HL-60 (cell line): ENCODE data around the gene SMCO4.

Experiments
- DNase-seq, 2 experiments: peaks; one replicate each; pipeline ENCODE4 v3.0.0-alpha.2; 2010 to 2020; ENCODE audit warnings: low read depth in 1 of 2, low spot score in 1 of 2
- H3K27ac ChIP-seq: fragments of 250-450 bp; sonication (Bioruptor Pico); replicated peaks from 2 replicates; pipeline ENCODE4 v1.5.1; 2020; ENCODE audit warnings: mild to moderate bottlenecking, moderate library complexity
- H3K27me3 ChIP-seq: fragments of 250-450 bp; sonication (Bioruptor Pico); 2 replicates; pipeline ENCODE4 v1.5.1; 2021; ENCODE audit warnings: mild to moderate bottlenecking, moderate library complexity; ENCODE audit not compliant: insufficient read depth, poor library complexity, severe bottlenecking
- H3K4me3 ChIP-seq: replicated peaks from 2 replicates; pipeline ENCODE4 v1.5.1; 2011; ENCODE audit warnings: mild to moderate bottlenecking, control low read depth, low read length; ENCODE audit not compliant: insufficient read depth
- CTCF ChIP-seq: IDR thresholded peaks from one replicate; pipeline ENCODE4 v1.5.1; 2011; ENCODE audit warnings: low read length, control low read depth, inconsistent platforms; ENCODE audit not compliant: insufficient read depth
- GABPA ChIP-seq: IDR thresholded peaks from 2 replicates; pipeline ENCODE4 v1.6.1; 2012; ENCODE audit warnings: low read depth
- POLR2AphosphoS5 ChIP-seq: IDR thresholded peaks from 2 replicates; pipeline ENCODE4 v1.6.1; 2012; ENCODE audit warnings: low read depth
- SPI1 ChIP-seq: IDR thresholded peaks from 2 replicates; pipeline ENCODE4 v1.6.1; 2012; ENCODE audit warnings: low read depth, mild to moderate bottlenecking, borderline replicate concordance
- TF ChIP-seq, protein P1 (sequence below): IDR thresholded peaks from 2 replicates; pipeline ENCODE4 v1.6.1; 2012; ENCODE audit warnings: low read depth; ENCODE audit not compliant: insufficient replicate concordance

Gene SMCO4

DNA sequence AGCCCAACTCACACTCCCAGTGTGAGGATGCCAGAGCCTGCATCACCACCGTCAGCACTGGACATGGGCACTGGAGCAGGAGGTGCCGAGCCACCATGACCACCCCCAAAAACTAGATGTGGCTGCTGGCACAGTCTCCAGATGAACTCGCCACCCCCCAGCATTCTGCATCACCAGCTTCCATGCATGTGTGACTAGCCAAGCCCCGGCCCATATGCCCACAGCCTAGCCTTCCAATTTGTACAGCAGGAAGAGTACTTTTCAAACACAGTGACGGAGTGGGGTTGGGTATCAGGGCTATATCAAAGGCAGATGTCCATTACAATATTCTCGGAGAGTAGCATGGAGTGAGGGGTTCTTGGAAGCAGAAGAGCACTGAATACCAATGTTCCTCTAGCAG lies 62.9 kb downstream of the SMCO4 start:
- Histone ChIP-seq H3K27ac (no peak overlapping the region), H3K4me3 (no peak overlapping the region), H3K27me3 (no peaks in the 10 kb centered on the region)
- no peak for DNase-seq
- TF ChIP-seq, protein P1, sequence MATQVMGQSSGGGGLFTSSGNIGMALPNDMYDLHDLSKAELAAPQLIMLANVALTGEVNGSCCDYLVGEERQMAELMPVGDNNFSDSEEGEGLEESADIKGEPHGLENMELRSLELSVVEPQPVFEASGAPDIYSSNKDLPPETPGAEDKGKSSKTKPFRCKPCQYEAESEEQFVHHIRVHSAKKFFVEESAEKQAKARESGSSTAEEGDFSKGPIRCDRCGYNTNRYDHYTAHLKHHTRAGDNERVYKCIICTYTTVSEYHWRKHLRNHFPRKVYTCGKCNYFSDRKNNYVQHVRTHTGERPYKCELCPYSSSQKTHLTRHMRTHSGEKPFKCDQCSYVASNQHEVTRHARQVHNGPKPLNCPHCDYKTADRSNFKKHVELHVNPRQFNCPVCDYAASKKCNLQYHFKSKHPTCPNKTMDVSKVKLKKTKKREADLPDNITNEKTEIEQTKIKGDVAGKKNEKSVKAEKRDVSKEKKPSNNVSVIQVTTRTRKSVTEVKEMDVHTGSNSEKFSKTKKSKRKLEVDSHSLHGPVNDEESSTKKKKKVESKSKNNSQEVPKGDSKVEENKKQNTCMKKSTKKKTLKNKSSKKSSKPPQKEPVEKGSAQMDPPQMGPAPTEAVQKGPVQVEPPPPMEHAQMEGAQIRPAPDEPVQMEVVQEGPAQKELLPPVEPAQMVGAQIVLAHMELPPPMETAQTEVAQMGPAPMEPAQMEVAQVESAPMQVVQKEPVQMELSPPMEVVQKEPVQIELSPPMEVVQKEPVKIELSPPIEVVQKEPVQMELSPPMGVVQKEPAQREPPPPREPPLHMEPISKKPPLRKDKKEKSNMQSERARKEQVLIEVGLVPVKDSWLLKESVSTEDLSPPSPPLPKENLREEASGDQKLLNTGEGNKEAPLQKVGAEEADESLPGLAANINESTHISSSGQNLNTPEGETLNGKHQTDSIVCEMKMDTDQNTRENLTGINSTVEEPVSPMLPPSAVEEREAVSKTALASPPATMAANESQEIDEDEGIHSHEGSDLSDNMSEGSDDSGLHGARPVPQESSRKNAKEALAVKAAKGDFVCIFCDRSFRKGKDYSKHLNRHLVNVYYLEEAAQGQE: no peak
- TF ChIP-seq CTCF (no peak), SPI1 (no peak), POLR2AphosphoS5 (no peak), GABPA (no peak)

- TF ChIP-seq CTCF (no peak), POLR2AphosphoS5 (no peak), SPI1 (no peak), GABPA (no peak)
- TF ChIP-seq, protein P1: no peak
These were observed 64.3 kb downstream of the SMCO4 start for GRCh38 chr11:93478841-93479240.

DNA sequence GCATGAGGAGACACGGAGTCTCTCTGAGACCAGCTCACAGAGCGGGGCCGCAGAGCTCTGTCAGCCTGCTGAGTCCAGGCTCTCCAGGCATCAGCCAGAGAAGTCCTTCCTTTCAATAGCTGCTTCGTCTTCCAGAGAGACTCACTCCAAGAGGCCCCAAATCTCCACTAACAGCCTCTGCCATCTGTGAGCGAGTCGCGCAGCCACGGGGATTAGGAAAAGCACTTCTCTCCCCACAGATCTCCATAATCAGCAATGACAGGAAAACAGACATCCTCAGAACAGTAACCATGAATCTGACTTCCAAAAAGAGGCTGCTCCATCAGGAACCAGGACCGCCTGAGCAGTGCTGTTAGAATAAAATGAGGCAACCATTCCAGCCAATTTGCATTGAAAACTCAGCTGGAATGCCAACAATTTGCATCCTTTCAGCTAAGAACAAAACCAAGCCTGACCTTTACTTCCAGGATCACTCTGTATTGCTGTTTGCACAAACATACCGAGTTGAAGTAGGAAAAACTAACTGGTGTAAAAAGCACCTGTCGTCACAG lies 65.4 kb downstream of the SMCO4 start:
- Histone ChIP-seq H3K27me3 (no peaks in the 10 kb centered on the region), H3K27ac (no peak overlapping the region), H3K4me3 (no peak overlapping the region)
- TF ChIP-seq POLR2AphosphoS5 (no peak), CTCF (no peak), SPI1 (no peak), GABPA (no peak)
- TF ChIP-seq, protein P1: no peak
- DNase-seq: no peak

More at GRCh38 chr11:93478841-93479240, 64.3 kb downstream of the SMCO4 start:
- no peak for DNase-seq
- no peaks in the 10 kb centered on the region for H3K27me3 ChIP-seq
- H3K4me3 ChIP-seq: no peak overlapping the region
- H3K27ac ChIP-seq: no peak overlapping the region
